OCI-LY1 (cell line): ENCODE measurements around the gene RUNX1.

ENCODE experiments used
- H2AFZ ChIP-seq: fragments of 200-600 bp; sonication (generic), shearing (Covaris generic); 2 replicates; pipeline ENCODE4 v1.6.0; 2014; ENCODE audit warnings: antibody characterized with exemption, mild to moderate bottlenecking, low read length
- H3F3A ChIP-seq: fragments of 200-600 bp; sonication (generic), shearing (Covaris generic); 2 replicates; pipeline ENCODE4 v1.6.0; 2014; ENCODE audit warnings: mild to moderate bottlenecking, antibody characterized with exemption, low read length, moderate library complexity; ENCODE audit not compliant: insufficient read depth
- H3K27ac ChIP-seq: fragments of 200-600 bp; sonication (generic); 2 replicates; pipeline ENCODE4 v1.5.1; 2014; ENCODE audit warnings: low read length, mixed run types, mild to moderate bottlenecking, low read depth; ENCODE audit not compliant: poor library complexity, severe bottlenecking
- H3K27me3 ChIP-seq: fragments of 200-600 bp; sonication (generic); 2 replicates; pipeline ENCODE4 v1.6.0; 2014; ENCODE audit warnings: antibody characterized with exemption, mild to moderate bottlenecking, low read length, moderate library complexity; ENCODE audit not compliant: insufficient read depth
- H3K36me3 ChIP-seq: fragments of 200-600 bp; sonication (generic); 2 replicates; pipeline ENCODE4 v1.6.1; 2014; ENCODE audit warnings: mild to moderate bottlenecking, antibody characterized with exemption, low read length, moderate library complexity, mixed read lengths; ENCODE audit not compliant: insufficient read depth
- H3K4me1 ChIP-seq: fragments of 200-600 bp; sonication (generic); 2 replicates; pipeline ENCODE4 v1.5.1; 2014; ENCODE audit warnings: mild to moderate bottlenecking, low read length, moderate library complexity; ENCODE audit not compliant: insufficient read depth, severe bottlenecking
- H3K4me2 ChIP-seq: fragments of 200-600 bp; sonication (generic), shearing (Covaris generic); 2 replicates; pipeline ENCODE4 v1.6.1; 2014; ENCODE audit warnings: low read length
- H3K4me3 ChIP-seq: fragments of 200-600 bp; sonication (generic); 2 replicates; pipeline ENCODE4 v1.5.1; 2014; ENCODE audit warnings: low read length, low read depth, mild to moderate bottlenecking, mixed read lengths; ENCODE audit not compliant: poor library complexity, severe bottlenecking
- H3K79me2 ChIP-seq: fragments of 200-600 bp; shearing (Covaris generic); 2 replicates; pipeline ENCODE4 v1.6.1; 2016; ENCODE audit warnings: mixed run types, low read length, mixed read lengths; ENCODE audit not compliant: insufficient read depth
- H3K9ac ChIP-seq: fragments of 200-600 bp; sonication (generic), shearing (Covaris generic); 2 replicates; pipeline ENCODE4 v1.6.1; 2014; ENCODE audit warnings: mild to moderate bottlenecking, low read length, mixed read lengths
- H3K9me2 ChIP-seq: fragments of 200-600 bp; sonication (generic), shearing (Covaris generic); 2 replicates; pipeline ENCODE4 v1.6.1; 2014; ENCODE audit warnings: low read depth, mild to moderate bottlenecking, low read length, mixed read lengths
- H3K9me3 ChIP-seq: fragments of 200-600 bp; shearing (Covaris generic); 2 replicates; pipeline ENCODE4 v1.6.1; 2014; ENCODE audit warnings: low read length, mixed read lengths
- H4K20me1 ChIP-seq: fragments of 200-600 bp; sonication (generic), shearing (Covaris generic); 2 replicates; pipeline ENCODE4 v1.6.0; 2016; ENCODE audit warnings: mild to moderate bottlenecking, low read length; ENCODE audit not compliant: insufficient read depth
- EZH2 ChIP-seq: fragments of 200-600 bp; sonication (generic), shearing (Covaris generic); IDR thresholded peaks from 2 replicates; pipeline ENCODE4 v1.8.0; 2017; ENCODE audit warnings: borderline replicate concordance, mixed run types, mild to moderate bottlenecking, antibody characterized with exemption, low read length, moderate library complexity, mixed read lengths
- TF ChIP-seq, protein P1 (sequence below): fragments of 200-600 bp; sonication (generic), shearing (Covaris generic); IDR thresholded peaks from 2 replicates; pipeline ENCODE4 v1.5.1; 2017; ENCODE audit warnings: mild to moderate bottlenecking, antibody characterized with exemption, low read length, moderate library complexity, mixed read lengths

RUNX1 gene

DNA sequence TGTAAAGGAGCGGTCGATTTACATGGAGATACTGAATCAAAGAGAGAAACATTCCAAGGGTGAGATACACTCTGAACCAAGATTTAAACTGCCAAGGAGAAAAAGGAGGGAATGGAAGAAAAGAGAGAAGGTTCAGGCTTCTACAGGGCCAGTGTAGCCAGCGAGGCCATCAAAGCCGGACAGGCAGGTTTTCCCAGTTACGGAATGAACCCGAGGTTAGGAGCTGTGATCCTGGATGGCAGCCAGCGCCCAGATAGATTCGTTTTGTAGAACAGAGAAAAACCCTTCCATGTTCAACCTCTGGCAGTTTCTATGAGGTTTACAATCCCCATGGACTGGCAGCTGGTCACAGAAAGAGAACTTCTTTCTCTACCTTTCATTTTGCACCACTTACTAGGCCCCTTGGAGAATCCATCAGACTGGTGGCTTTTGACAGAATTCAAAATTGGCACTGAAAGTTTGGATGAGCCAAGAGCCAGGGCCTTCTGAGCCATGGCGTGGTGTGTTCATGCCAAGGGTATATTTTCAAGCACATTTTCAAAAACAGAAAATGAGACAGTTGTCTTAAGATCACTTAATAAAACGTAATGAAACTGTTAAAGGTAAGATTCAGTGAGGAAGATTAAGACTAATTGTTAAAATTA is 171.5 kb downstream of the RUNX1 start:
- H3K4me2 ChIP-seq: no peak overlapping the region
- no peak overlapping the region for H3K27ac ChIP-seq
- no peak overlapping the region for H3K4me3 ChIP-seq
- no peak overlapping the region for H3K9ac ChIP-seq
- H4K20me1 ChIP-seq: no peaks in the 10 kb centered on the region
- no peaks in the 10 kb centered on the region for H3K27me3 ChIP-seq
- no peaks in the 10 kb centered on the region for H3K9me3 ChIP-seq
- TF ChIP-seq, protein P1, sequence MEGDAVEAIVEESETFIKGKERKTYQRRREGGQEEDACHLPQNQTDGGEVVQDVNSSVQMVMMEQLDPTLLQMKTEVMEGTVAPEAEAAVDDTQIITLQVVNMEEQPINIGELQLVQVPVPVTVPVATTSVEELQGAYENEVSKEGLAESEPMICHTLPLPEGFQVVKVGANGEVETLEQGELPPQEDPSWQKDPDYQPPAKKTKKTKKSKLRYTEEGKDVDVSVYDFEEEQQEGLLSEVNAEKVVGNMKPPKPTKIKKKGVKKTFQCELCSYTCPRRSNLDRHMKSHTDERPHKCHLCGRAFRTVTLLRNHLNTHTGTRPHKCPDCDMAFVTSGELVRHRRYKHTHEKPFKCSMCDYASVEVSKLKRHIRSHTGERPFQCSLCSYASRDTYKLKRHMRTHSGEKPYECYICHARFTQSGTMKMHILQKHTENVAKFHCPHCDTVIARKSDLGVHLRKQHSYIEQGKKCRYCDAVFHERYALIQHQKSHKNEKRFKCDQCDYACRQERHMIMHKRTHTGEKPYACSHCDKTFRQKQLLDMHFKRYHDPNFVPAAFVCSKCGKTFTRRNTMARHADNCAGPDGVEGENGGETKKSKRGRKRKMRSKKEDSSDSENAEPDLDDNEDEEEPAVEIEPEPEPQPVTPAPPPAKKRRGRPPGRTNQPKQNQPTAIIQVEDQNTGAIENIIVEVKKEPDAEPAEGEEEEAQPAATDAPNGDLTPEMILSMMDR: no peak
- no peak for TF ChIP-seq EZH2
- H3K79me2 ChIP-seq: peaks cover 4% of the 10 kb centered on the region; the same call in 1 of the 2 replicates
- no peak overlapping the region for H2AFZ ChIP-seq
- H3K4me1 ChIP-seq: peaks cover 56% of the 10 kb centered on the region
- no peaks in the 10 kb centered on the region for H3K9me2 ChIP-seq
- peaks cover 68% of the 10 kb centered on the region for H3K36me3 ChIP-seq
- no peaks in the 10 kb centered on the region for H3F3A ChIP-seq

DNA sequence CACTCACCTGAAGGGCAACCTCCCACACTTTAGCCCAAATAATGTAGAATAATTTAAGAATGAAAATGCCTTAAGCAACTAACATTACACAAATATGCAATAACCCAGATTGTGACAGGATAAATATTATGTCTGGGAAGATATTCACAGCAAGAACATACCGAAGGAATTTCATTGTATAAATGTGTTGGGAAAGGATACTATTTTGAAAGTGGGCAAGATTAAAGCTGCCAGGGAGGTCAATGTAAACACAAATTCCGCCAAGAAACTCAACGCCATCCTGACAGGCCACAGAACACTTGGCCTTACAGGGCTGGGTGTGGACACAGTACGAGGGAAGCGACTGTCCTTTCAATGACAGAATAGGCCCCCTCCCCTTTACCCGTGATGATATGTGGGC is 173.3 kb downstream of the RUNX1 start:
- Histone ChIP-seq H3K4me2 (peak overlapping the region; percentile 66; the same call in 1 of the 2 replicates), H3K27ac (peak overlapping the region; percentile 80), H3F3A (no peaks in the 10 kb centered on the region), H3K9me2 (no peaks in the 10 kb centered on the region), H3K9ac (no peak overlapping the region), H3K27me3 (no peaks in the 10 kb centered on the region), H2AFZ (no peak overlapping the region), H3K79me2 (no peaks in the 10 kb centered on the region), H3K4me3 (no peak overlapping the region), H4K20me1 (no peaks in the 10 kb centered on the region), H3K36me3 (peaks cover 61% of the 10 kb centered on the region), H3K4me1 (peaks cover 47% of the 10 kb centered on the region), H3K9me3 (no peaks in the 10 kb centered on the region)
- TF ChIP-seq, protein P1: no peak
- no peak for TF ChIP-seq EZH2

DNA sequence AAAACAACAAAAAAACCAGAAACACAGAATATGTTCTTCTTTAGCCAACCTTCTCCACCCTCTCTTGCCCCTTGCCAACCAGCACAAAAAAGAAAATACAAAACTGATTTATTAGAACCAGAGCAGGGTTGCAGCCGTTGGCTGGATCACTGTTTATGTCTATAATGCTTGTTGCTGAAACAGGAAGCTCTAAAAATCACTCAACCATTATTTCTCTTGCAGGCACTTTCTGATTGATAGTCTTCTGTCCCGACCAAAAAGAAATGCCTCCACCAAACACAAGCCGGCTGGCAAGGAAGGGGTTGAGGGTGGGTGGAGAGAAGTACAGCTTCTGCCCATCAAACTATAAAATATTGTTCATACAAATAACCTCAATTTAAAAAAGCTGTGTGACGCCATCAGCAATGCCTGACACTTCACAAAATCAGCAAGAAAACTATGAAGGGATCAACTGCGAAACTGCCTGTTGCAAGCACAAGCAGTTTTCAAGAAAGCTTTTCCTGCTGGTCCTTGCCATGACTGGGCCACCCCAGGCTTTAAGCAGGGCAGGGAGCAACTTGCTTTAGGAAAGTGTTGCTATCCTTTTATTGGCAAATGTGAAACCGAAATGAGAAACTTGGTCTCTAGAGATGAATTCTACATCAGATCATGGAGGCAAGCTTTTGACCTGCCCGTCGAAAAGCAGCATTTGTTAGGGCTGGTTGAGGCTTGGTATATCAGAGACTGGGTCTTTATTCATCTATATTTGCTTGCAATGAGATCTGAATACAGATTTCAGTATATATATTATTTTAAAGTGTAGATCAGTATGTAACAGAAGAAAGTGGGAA is 174.2 kb downstream of the RUNX1 start:
- Histone ChIP-seq H3K27me3 (no peaks in the 10 kb centered on the region), H4K20me1 (no peaks in the 10 kb centered on the region), H3K9me3 (no peaks in the 10 kb centered on the region), H3K4me2 (peak overlapping the region; percentile 66), H3K4me3 (peak overlapping the region; percentile 22), H3K4me1 (peaks cover 47% of the 10 kb centered on the region), H3F3A (no peaks in the 10 kb centered on the region), H3K79me2 (no peaks in the 10 kb centered on the region), H3K9me2 (no peaks in the 10 kb centered on the region), H2AFZ (no peak overlapping the region), H3K27ac (peak overlapping the region; percentile 80), H3K9ac (peak overlapping the region; percentile 42), H3K36me3 (peaks cover 61% of the 10 kb centered on the region)
- no peak for TF ChIP-seq EZH2
- TF ChIP-seq, protein P1: no peak
